ENCODE measurements around the gene APBA2. TPM values are rescaled to one million over a fixed set of nuclear protein-coding genes. Genes with fewer than 3 reads are reported as not detected.

The APBA2 gene
- total RNA-seq, 6 experiments from 2014 or later = 5.3 to 6.5 (median 6.1) TPM

GRCh38 chr15:29003191-29003839, 117.5 kb downstream of the APBA2 start:
- TF ChIP-seq, protein P1, sequence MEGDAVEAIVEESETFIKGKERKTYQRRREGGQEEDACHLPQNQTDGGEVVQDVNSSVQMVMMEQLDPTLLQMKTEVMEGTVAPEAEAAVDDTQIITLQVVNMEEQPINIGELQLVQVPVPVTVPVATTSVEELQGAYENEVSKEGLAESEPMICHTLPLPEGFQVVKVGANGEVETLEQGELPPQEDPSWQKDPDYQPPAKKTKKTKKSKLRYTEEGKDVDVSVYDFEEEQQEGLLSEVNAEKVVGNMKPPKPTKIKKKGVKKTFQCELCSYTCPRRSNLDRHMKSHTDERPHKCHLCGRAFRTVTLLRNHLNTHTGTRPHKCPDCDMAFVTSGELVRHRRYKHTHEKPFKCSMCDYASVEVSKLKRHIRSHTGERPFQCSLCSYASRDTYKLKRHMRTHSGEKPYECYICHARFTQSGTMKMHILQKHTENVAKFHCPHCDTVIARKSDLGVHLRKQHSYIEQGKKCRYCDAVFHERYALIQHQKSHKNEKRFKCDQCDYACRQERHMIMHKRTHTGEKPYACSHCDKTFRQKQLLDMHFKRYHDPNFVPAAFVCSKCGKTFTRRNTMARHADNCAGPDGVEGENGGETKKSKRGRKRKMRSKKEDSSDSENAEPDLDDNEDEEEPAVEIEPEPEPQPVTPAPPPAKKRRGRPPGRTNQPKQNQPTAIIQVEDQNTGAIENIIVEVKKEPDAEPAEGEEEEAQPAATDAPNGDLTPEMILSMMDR (IDR thresholded peaks at IDR 0.05) = no peak
- no peaks in the 10 kb centered on the region for H3K4me1 Mint-ChIP-seq (ENCODE audit: low read depth)
- peaks cover 3% of the 10 kb centered on the region; the same call in 1 of the 2 replicates for H3K9me3 Mint-ChIP-seq
- H3K27ac Mint-ChIP-seq = no peak overlapping the region
- H3K4me3 Mint-ChIP-seq = no peak overlapping the region
- H3K36me3 Mint-ChIP-seq (ENCODE audit: low read depth) = no peaks in the 10 kb centered on the region; the same call in 1 of the 2 replicates
- no peak for DNase-seq
- H3K27me3 Mint-ChIP-seq (ENCODE audit: insufficient read depth) = no peaks in the 10 kb centered on the region

DNA sequence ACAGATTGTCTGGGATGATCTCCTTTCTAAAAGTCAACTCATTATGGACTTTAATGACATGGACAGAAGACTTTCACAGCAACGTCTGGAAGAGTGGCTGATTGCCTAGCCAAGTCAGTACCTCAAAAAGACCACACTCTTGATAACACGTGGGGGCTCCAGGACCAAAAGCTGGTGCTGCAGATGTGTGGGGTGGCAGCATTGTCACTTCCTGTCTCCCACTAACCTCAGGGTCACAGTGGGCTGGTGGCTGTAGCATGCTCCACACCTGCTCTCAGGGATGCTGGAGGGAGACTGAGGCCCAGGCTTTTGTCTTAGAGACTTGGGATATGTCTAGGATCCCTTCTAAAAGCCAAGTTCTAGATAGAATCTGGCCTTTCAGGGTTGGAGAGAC, 118.1 kb downstream of the APBA2 start:
- Mint-ChIP-seq H3K27me3 (ENCODE audit: insufficient read depth) (no peaks in the 10 kb centered on the region), H3K9me3 (peaks cover 3% of the 10 kb centered on the region; the same call in 1 of the 2 replicates), H3K4me1 (ENCODE audit: low read depth) (no peaks in the 10 kb centered on the region), H3K36me3 (ENCODE audit: low read depth) (no peaks in the 10 kb centered on the region; the same call in 1 of the 2 replicates), H3K27ac (no peak overlapping the region), H3K4me3 (no peak overlapping the region)
- TF ChIP-seq, protein P1 (IDR thresholded peaks at IDR 0.05) = no peak
- DNase-seq = no peak

DNA sequence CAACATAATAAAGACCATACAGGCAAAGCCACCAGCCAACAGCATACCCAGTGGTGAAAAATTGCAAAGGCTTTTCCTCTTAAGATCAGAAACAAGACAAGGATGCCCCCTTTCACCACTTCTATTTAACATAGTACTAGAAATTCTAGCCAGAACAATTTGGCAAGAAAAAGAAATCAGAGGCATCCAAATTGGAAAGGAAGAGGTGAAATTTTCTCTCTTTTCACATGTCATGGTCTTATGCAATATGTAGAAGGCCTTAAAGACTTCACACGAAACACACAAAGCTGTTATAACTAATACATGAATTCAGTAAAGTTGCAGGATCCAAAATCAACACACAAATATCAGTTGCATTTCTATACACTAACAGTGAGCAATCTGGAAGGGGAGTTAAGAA, 120.2 kb downstream of the APBA2 start:
- TF ChIP-seq, protein P1 (IDR thresholded peaks at IDR 0.05) = no peak
- H3K36me3 Mint-ChIP-seq (ENCODE audit: low read depth) = no peaks in the 10 kb centered on the region; the same call in 1 of the 2 replicates

GRCh38 chr15:29008846-29009245, 123.1 kb downstream of the APBA2 start:
- no peak overlapping the region for H3K4me3 Mint-ChIP-seq
- peak overlapping the region; percentile 29; the same call in 1 of the 2 replicates for H3K27ac Mint-ChIP-seq
- H3K9me3 Mint-ChIP-seq = peaks cover 3% of the 10 kb centered on the region; the same call in 1 of the 2 replicates
- H3K36me3 Mint-ChIP-seq (ENCODE audit: low read depth) = no peaks in the 10 kb centered on the region
- no peak for DNase-seq
- no peaks in the 10 kb centered on the region for H3K27me3 Mint-ChIP-seq (ENCODE audit: insufficient read depth)
- H3K4me1 Mint-ChIP-seq (ENCODE audit: low read depth) = peaks cover 6% of the 10 kb centered on the region; the same call in 1 of the 2 replicates
- TF ChIP-seq, protein P1 (IDR thresholded peaks at IDR 0.05) = no peak

More for the DNA sequence above, 120.2 kb downstream of the APBA2 start:
- peaks cover 3% of the 10 kb centered on the region; the same call in 1 of the 2 replicates for H3K9me3 Mint-ChIP-seq
- H3K27me3 Mint-ChIP-seq (ENCODE audit: insufficient read depth) = no peaks in the 10 kb centered on the region
- no peak overlapping the region for H3K4me3 Mint-ChIP-seq
- no peak overlapping the region for H3K27ac Mint-ChIP-seq
- no peak for DNase-seq
- no peaks in the 10 kb centered on the region for H3K4me1 Mint-ChIP-seq (ENCODE audit: low read depth)

- DNase-seq = no peak
- Mint-ChIP-seq H3K27ac (no peak overlapping the region), H3K4me1 (ENCODE audit: low read depth) (peaks cover 11% of the 10 kb centered on the region; the same call in 1 of the 2 replicates), H3K27me3 (ENCODE audit: insufficient read depth) (no peaks in the 10 kb centered on the region; the same call in 1 of the 2 replicates), H3K4me3 (no peak overlapping the region), H3K36me3 (ENCODE audit: low read depth) (no peaks in the 10 kb centered on the region), H3K9me3 (peaks cover 7% of the 10 kb centered on the region; the same call in 1 of the 2 replicates)
- TF ChIP-seq, protein P1 (IDR thresholded peaks at IDR 0.05) = no peak
Measured at GRCh38 chr15:29012097-29012496, 126.3 kb downstream of the APBA2 start.
